ENCODE results near the gene WDFY2. TPM values are rescaled to one million over a fixed set of nuclear protein-coding genes. Genes with fewer than 3 reads are reported as not detected.

Gene WDFY2
- total and polyA plus RNA-seq, 10 of the 15 experiments (the other 5 are each of a cell fraction or from before 2014, with no cell fraction given): 2.1 to 13.0 (median 8.1) TPM

DNA sequence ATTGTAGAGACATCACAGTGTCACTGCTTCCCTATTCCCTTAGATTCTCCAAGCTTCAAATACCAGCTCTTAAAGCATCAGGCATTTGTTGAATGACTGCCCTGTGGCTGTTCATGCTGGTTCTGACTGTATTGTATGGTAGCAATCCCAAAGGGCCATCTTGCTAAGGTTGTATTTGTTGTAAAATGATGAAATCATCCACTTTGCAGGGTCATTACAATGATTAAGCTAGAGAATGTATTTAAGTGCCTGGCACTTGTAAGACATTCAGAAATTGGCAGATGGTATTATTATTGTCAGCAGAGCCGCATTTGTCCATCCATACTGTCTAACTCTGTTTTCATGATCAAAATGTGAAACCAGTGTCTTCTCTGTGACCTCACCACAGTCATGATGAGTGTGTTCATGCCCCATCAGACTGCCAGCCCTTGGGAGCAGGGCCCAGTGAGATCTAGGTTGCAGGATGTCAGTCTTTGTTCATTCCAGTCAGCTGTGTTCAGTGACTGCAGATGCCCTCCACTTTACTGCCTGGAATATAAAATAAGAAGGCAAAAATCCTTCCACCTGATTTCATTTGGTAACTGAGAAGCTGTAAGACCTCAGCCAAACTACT is 133.6 kb downstream of the WDFY2 start (continued):
- TF ChIP-seq, protein P1, sequence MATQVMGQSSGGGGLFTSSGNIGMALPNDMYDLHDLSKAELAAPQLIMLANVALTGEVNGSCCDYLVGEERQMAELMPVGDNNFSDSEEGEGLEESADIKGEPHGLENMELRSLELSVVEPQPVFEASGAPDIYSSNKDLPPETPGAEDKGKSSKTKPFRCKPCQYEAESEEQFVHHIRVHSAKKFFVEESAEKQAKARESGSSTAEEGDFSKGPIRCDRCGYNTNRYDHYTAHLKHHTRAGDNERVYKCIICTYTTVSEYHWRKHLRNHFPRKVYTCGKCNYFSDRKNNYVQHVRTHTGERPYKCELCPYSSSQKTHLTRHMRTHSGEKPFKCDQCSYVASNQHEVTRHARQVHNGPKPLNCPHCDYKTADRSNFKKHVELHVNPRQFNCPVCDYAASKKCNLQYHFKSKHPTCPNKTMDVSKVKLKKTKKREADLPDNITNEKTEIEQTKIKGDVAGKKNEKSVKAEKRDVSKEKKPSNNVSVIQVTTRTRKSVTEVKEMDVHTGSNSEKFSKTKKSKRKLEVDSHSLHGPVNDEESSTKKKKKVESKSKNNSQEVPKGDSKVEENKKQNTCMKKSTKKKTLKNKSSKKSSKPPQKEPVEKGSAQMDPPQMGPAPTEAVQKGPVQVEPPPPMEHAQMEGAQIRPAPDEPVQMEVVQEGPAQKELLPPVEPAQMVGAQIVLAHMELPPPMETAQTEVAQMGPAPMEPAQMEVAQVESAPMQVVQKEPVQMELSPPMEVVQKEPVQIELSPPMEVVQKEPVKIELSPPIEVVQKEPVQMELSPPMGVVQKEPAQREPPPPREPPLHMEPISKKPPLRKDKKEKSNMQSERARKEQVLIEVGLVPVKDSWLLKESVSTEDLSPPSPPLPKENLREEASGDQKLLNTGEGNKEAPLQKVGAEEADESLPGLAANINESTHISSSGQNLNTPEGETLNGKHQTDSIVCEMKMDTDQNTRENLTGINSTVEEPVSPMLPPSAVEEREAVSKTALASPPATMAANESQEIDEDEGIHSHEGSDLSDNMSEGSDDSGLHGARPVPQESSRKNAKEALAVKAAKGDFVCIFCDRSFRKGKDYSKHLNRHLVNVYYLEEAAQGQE (IDR thresholded peaks at IDR 0.05; ENCODE audit: low read depth, low read length): no peak
- TF ChIP-seq ZBED1 (IDR thresholded peaks at IDR 0.05; ENCODE audit: borderline replicate concordance) (no peak), SMC3 (IDR thresholded peaks at IDR 0.05; ENCODE audit: borderline replicate concordance, low read length) (no peak), MXI1 (IDR thresholded peaks at IDR 0.05; ENCODE audit: low read depth, low read length) (no peak)
- TF ChIP-seq, protein P2, sequence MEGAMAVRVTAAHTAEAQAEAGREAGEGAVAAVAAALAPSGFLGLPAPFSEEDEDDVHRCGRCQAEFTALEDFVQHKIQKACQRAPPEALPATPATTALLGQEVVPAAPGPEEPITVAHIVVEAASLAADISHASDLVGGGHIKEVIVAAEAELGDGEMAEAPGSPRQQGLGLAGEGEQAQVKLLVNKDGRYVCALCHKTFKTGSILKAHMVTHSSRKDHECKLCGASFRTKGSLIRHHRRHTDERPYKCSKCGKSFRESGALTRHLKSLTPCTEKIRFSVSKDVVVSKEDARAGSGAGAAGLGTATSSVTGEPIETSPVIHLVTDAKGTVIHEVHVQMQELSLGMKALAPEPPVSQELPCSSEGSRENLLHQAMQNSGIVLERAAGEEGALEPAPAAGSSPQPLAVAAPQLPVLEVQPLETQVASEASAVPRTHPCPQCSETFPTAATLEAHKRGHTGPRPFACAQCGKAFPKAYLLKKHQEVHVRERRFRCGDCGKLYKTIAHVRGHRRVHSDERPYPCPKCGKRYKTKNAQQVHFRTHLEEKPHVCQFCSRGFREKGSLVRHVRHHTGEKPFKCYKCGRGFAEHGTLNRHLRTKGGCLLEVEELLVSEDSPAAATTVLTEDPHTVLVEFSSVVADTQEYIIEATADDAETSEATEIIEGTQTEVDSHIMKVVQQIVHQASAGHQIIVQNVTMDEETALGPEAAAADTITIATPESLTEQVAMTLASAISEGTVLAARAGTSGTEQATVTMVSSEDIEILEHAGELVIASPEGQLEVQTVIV (IDR thresholded peaks at IDR 0.05; ENCODE audit: borderline replicate concordance, partially characterized antibody): no peak
- TF ChIP-seq, protein P3, sequence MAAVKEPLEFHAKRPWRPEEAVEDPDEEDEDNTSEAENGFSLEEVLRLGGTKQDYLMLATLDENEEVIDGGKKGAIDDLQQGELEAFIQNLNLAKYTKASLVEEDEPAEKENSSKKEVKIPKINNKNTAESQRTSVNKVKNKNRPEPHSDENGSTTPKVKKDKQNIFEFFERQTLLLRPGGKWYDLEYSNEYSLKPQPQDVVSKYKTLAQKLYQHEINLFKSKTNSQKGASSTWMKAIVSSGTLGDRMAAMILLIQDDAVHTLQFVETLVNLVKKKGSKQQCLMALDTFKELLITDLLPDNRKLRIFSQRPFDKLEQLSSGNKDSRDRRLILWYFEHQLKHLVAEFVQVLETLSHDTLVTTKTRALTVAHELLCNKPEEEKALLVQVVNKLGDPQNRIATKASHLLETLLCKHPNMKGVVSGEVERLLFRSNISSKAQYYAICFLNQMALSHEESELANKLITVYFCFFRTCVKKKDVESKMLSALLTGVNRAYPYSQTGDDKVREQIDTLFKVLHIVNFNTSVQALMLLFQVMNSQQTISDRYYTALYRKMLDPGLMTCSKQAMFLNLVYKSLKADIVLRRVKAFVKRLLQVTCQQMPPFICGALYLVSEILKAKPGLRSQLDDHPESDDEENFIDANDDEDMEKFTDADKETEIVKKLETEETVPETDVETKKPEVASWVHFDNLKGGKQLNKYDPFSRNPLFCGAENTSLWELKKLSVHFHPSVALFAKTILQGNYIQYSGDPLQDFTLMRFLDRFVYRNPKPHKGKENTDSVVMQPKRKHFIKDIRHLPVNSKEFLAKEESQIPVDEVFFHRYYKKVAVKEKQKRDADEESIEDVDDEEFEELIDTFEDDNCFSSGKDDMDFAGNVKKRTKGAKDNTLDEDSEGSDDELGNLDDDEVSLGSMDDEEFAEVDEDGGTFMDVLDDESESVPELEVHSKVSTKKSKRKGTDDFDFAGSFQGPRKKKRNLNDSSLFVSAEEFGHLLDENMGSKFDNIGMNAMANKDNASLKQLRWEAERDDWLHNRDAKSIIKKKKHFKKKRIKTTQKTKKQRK (IDR thresholded peaks at IDR 0.05; ENCODE audit: low read depth, low read length): no peak

All from GM12878 (cell line).